Type B pancreatic cell (in vitro differentiated cells): Measurements from ENCODE around the gene C2CD4B. TPM values are rescaled to one million over a fixed set of nuclear protein-coding genes. Genes with fewer than 3 reads are reported as not detected.

Experiments
- DNase-seq: peaks from one replicate; pipeline ENCODE4 v3.0.0; 2021; ENCODE audit warnings: mixed read lengths; ENCODE audit not compliant: unreplicated experiment; ENCODE audit errors: extremely low spot score
- H3K27ac Mint-ChIP-seq: 2 replicates; pipeline ENCODE4 v1.8.0; 2021; ENCODE audit warnings: mild to moderate bottlenecking, mixed read lengths
- H3K27me3 Mint-ChIP-seq: 2 replicates; pipeline ENCODE4 v1.8.0; 2021; ENCODE audit warnings: mixed read lengths
- H3K36me3 Mint-ChIP-seq: 2 replicates; pipeline ENCODE4 v1.8.0; 2021; ENCODE audit warnings: mixed read lengths
- H3K4me1 Mint-ChIP-seq: one replicate; pipeline ENCODE4 v1.8.0; 2021; ENCODE audit warnings: mixed read lengths; ENCODE audit not compliant: unreplicated experiment
- H3K4me3 Mint-ChIP-seq: 2 replicates; pipeline ENCODE4 v1.8.0; 2021; ENCODE audit warnings: mild to moderate bottlenecking, mixed read lengths
- H3K9me3 Mint-ChIP-seq: 2 replicates; pipeline ENCODE4 v1.8.0; 2021; ENCODE audit warnings: mixed read lengths
- CTCF ChIP-seq: fragments of 200-600 bp; sonication (generic); conservative IDR thresholded peaks from 2 replicates; pipeline ENCODE4 v1.5.0; 2021; ENCODE audit warnings: antibody characterized with exemption, mild to moderate bottlenecking
- total RNA-seq: library from RNA; stranded (reverse); gene quantifications from 2 replicates; pipeline ENCODE4 v1.2.1, GENCODE V29; 2021; ENCODE audit warnings: low replicate concordance

Gene C2CD4B
- total RNA-seq, 1 donor from 2014 or later: 2.7 TPM

- H3K4me1 Mint-ChIP-seq: no peaks in the 10 kb centered on the region
Measured at GRCh38 chr15:62142736-62143135, 22.3 kb downstream of the C2CD4B start.

GRCh38 chr15:62141643-62142588 is 23.2 kb downstream of the C2CD4B start:
- Mint-ChIP-seq H3K9me3 (no peaks in the 10 kb centered on the region), H3K27ac (no peak overlapping the region), H3K4me1 (no peaks in the 10 kb centered on the region), H3K27me3 (peaks cover 3% of the 10 kb centered on the region), H3K36me3 (no peaks in the 10 kb centered on the region), H3K4me3 (no peak overlapping the region)
- no peak for DNase-seq
- TF ChIP-seq CTCF: no peak

More at GRCh38 chr15:62142736-62143135, 22.3 kb downstream of the C2CD4B start:
- Mint-ChIP-seq H3K27me3 (peaks cover 3% of the 10 kb centered on the region), H3K36me3 (no peaks in the 10 kb centered on the region), H3K9me3 (no peaks in the 10 kb centered on the region), H3K27ac (no peak overlapping the region), H3K4me3 (no peak overlapping the region)
- no peak for TF ChIP-seq CTCF
- no peak for DNase-seq

GRCh38 chr15:62141200-62141599 is 23.9 kb downstream of the C2CD4B start:
- Mint-ChIP-seq H3K36me3 (no peaks in the 10 kb centered on the region), H3K27ac (no peak overlapping the region), H3K27me3 (peaks cover 3% of the 10 kb centered on the region), H3K4me3 (no peak overlapping the region), H3K4me1 (no peaks in the 10 kb centered on the region), H3K9me3 (no peaks in the 10 kb centered on the region)
- TF ChIP-seq CTCF: no peak
- DNase-seq: no peak

- no peak for DNase-seq
- Mint-ChIP-seq H3K36me3 (no peaks in the 10 kb centered on the region), H3K9me3 (no peaks in the 10 kb centered on the region), H3K27me3 (peaks cover 3% of the 10 kb centered on the region), H3K4me3 (no peak overlapping the region), H3K27ac (peak overlapping the region; percentile 11), H3K4me1 (peaks cover 5% of the 10 kb centered on the region)
- no peak for TF ChIP-seq CTCF
Measured at GRCh38 chr15:62138124-62138523, 27.0 kb downstream of the C2CD4B start.

GRCh38 chr15:62136911-62137865 is 27.9 kb downstream of the C2CD4B start:
- no peaks in the 10 kb centered on the region for H3K36me3 Mint-ChIP-seq
- H3K4me1 Mint-ChIP-seq: peaks cover 5% of the 10 kb centered on the region
- H3K27me3 Mint-ChIP-seq: peaks cover 3% of the 10 kb centered on the region
- H3K27ac Mint-ChIP-seq: no peak overlapping the region
- H3K9me3 Mint-ChIP-seq: no peaks in the 10 kb centered on the region
- DNase-seq: no peak
- no peak overlapping the region for H3K4me3 Mint-ChIP-seq
- TF ChIP-seq CTCF: no peak
